GM13977 (cell line): ENCODE results near the gene MAP2K3.

Experiments
- DNase-seq: peaks from one replicate; pipeline ENCODE4 v3.0.0; 2012; ENCODE audit warnings: low spot score
- CTCF ChIP-seq: IDR thresholded peaks from 2 replicates; pipeline ENCODE4 v1.5.1; 2012; ENCODE audit warnings: mild to moderate bottlenecking, control low read depth; ENCODE audit not compliant: insufficient read depth; ENCODE audit errors: extremely low read depth, missing control alignments
- in situ Hi-C: fragments of 300-500 bp; cut with MboI; formaldehyde crosslinking; loops from one replicate; pipeline ENCODE4 v1.12.0; 2022; ENCODE audit warnings: low sequenced_read_pairs, low pct_unique_long_range_greater_than_20kb, mixed read lengths, inconsistent platforms; ENCODE audit not compliant: unreplicated experiment

MAP2K3 gene

GRCh38 chr17:21352981-21353265 is 68.4 kb downstream of the MAP2K3 start:
- in situ Hi-C loops: no loop called here
- no peak for TF ChIP-seq CTCF
- no peak for DNase-seq

GRCh38 chr17:21353326-21354010 is 69.0 kb downstream of the MAP2K3 start:
- in situ Hi-C loops: no loop called here
- no peak for TF ChIP-seq CTCF
- DNase-seq: no peak

- no peak for TF ChIP-seq CTCF
- DNase-seq: no peak
- in situ Hi-C loops: no loop called here
Observed at GRCh38 chr17:21354796-21355385, 70.4 kb downstream of the MAP2K3 start.

- in situ Hi-C loops: no loop called here
- no peak for TF ChIP-seq CTCF
- no peak for DNase-seq
Observed at GRCh38 chr17:21355586-21355985, 71.1 kb downstream of the MAP2K3 start.

GRCh38 chr17:21356537-21357127 is 72.1 kb downstream of the MAP2K3 start:
- no peak for TF ChIP-seq CTCF
- in situ Hi-C loops: no loop called here
- no peak for DNase-seq

GRCh38 chr17:21357281-21357680 is 72.8 kb downstream of the MAP2K3 start:
- DNase-seq: no peak
- TF ChIP-seq CTCF: no peak
- in situ Hi-C loops: no loop called here
